B cell (primary cell): ENCODE results near the gene PRORP. TPM values are rescaled to one million over a fixed set of nuclear protein-coding genes. Genes with fewer than 3 reads are reported as not detected.

Experiments
- ATAC-seq: fragments of 200-7000 bp; cut with Tn5 transposase; one replicate; pipeline ENCODE4 v1.10.0; 2021; ENCODE audit warnings: low read depth, mild to moderate bottlenecking, moderate number of reproducible peaks, moderate library complexity
- CTCF ChIA-PET: fragments of 350-600 bp; sonication (Branson Sonifier 250); formaldehyde crosslinking; loops from one replicate; lab custom pipeline; 2021; ENCODE audit warnings: antibody characterized with exemption, inconsistent platforms; lab: Charles Lee
- POLR2A ChIA-PET: fragments of 350-600 bp; sonication (Branson Sonifier 250); formaldehyde crosslinking; loops from one replicate; lab custom pipeline; 2021; ENCODE audit warnings: antibody characterized with exemption; lab: Charles Lee
- DNase-seq: peaks from one replicate; pipeline ENCODE4 v3.0.0; 2013
- H2AFZ ChIP-seq: 2 replicates; pipeline ENCODE4 v1.6.1; 2012; ENCODE audit warnings: mild to moderate bottlenecking, low read depth, low read length; ENCODE audit not compliant: insufficient read depth, poor library complexity, severe bottlenecking
- H3K27ac ChIP-seq, 2 donors: 1 replicate in 1 of 2; 2 replicates in 1 of 2; pipeline ENCODE4 v1.5.1; 2012 to 2013; ENCODE audit warnings: low read length in 2 of 2, mild to moderate bottlenecking in 2 of 2, moderate library complexity in 1 of 2
- H3K27me3 ChIP-seq, 4 experiments: fragments of 200-600 bp in 1 of 4; sonication (generic) in 1 of 4; replicated peaks in 1 of 4; 1 replicate in 2 of 4; 2 replicates in 2 of 4; pipeline versions ENCODE4 v1.6.1 to v1.7.0; 2013 to 2016; ENCODE audit warnings: low read length in 3 of 4, mild to moderate bottlenecking in 2 of 4, mixed read lengths in 1 of 4, moderate library complexity in 1 of 4; ENCODE audit not compliant: insufficient read depth in 4 of 4, control insufficient read depth in 3 of 4; ENCODE audit errors: control extremely low read depth in 1 of 4
- H3K36me3 ChIP-seq, 2 experiments: replicated peaks in 1 of 2; 1 replicate in 1 of 2; 2 replicates in 1 of 2; pipeline versions ENCODE4 v1.6.1 to v1.7.1; 2013; ENCODE audit warnings: low read length in 1 of 2; ENCODE audit not compliant: insufficient read depth in 2 of 2, control insufficient read depth in 1 of 2; ENCODE audit errors: control extremely low read depth in 1 of 2, extremely low read depth in 1 of 2
- H3K4me1 ChIP-seq, 2 donors: fragments of 200-600 bp in 1 of 2; sonication (generic) in 1 of 2; 1 replicate in 1 of 2; 2 replicates in 1 of 2; pipeline versions ENCODE4 v1.5.1 to v1.6.1; 2013 to 2017; ENCODE audit warnings: low read length in 2 of 2; ENCODE audit not compliant: control insufficient read depth in 2 of 2, insufficient read depth in 2 of 2
- H3K4me2 ChIP-seq: replicated peaks from 2 replicates; pipeline ENCODE3; 2012; ENCODE audit warnings: mild to moderate bottlenecking, low read depth, low read length; ENCODE audit not compliant: poor library complexity, severe bottlenecking
- H3K4me3 ChIP-seq, 5 experiments: fragments of 200-600 bp in 1 of 5; sonication (generic) in 1 of 5; 1 replicate in 3 of 5; 2 replicates in 2 of 5; pipeline versions ENCODE4 v1.5.1 to v1.7.0; 2011 to 2016; ENCODE audit warnings: low read length in 4 of 5, mild to moderate bottlenecking in 4 of 5, low read depth in 2 of 5, control low read depth in 1 of 5, moderate library complexity in 1 of 5; ENCODE audit not compliant: insufficient read depth in 1 of 5; ENCODE audit errors: control extremely low read depth in 1 of 5, extremely low read depth in 1 of 5
- H3K79me2 ChIP-seq: fragments of 200-600 bp; sonication (generic); one replicate; pipeline ENCODE4 v1.6.0; 2016; ENCODE audit warnings: low read length; ENCODE audit not compliant: control insufficient read depth, insufficient read depth
- H3K9ac ChIP-seq: fragments of 200-600 bp; sonication (generic); 2 replicates; pipeline ENCODE4 v1.6.1; 2017; ENCODE audit warnings: mild to moderate bottlenecking, low read length, moderate library complexity
- H3K9me3 ChIP-seq, 3 donors: one replicate each; pipeline versions ENCODE4 v1.6.1 to v1.7.1; 2013; ENCODE audit warnings: low read length in 2 of 3; ENCODE audit not compliant: control insufficient read depth in 2 of 3, insufficient read depth in 1 of 3; ENCODE audit errors: control extremely low read depth in 1 of 3
- H4K20me1 ChIP-seq: 2 replicates; pipeline ENCODE4 v1.6.0; 2012; ENCODE audit warnings: mild to moderate bottlenecking, low read length; ENCODE audit not compliant: insufficient read depth, control insufficient read depth, poor library complexity, severe bottlenecking
- H3K27ac Mint-ChIP-seq: one replicate; pipeline ENCODE4 v1.8.0; 2021; ENCODE audit warnings: mixed read lengths
- H3K27me3 Mint-ChIP-seq: one replicate; pipeline ENCODE4 v1.8.0; 2021; ENCODE audit warnings: mixed read lengths
- H3K4me1 Mint-ChIP-seq: one replicate; pipeline ENCODE4 v1.8.0; 2021; ENCODE audit warnings: mixed read lengths
- H3K4me3 Mint-ChIP-seq: one replicate; pipeline ENCODE4 v1.8.0; 2021; ENCODE audit warnings: mixed read lengths
- H3K9me3 Mint-ChIP-seq: one replicate; pipeline ENCODE4 v1.8.0; 2022; ENCODE audit warnings: mixed read lengths; ENCODE audit not compliant: insufficient read depth
- CTCF ChIP-seq: fragments of 200-600 bp; IDR thresholded peaks from one replicate; pipeline ENCODE4 v1.8.0; 2022; ENCODE audit warnings: antibody characterized with exemption, mild to moderate bottlenecking
- EZH2 ChIP-seq: IDR thresholded peaks from 2 replicates; pipeline ENCODE4 v1.6.1; 2012; ENCODE audit warnings: borderline replicate concordance, low read depth, mild to moderate bottlenecking, moderate library complexity, low read length; ENCODE audit not compliant: insufficient read depth, poor library complexity, severe bottlenecking
- WGBS: methylation state at CpG from one replicate; pipeline ENCODE4 v1.1.5; 2013; ENCODE audit warnings: missing lambda C conversion rate; ENCODE audit not compliant: insufficient coverage; 5-methylcytosine and 5-hydroxymethylcytosine counted together
- intact Hi-C: fragments of 100-400 bp; cut with micrococcal nuclease; formaldehyde crosslinking; loops from one replicate; pipeline ENCODE4 v1.10.0; 2022
- polyA plus RNA-seq: library from polyadenylated mRNA; depleted of rRNA; stranded (reverse); fragments of >200 nt; gene quantifications from 2 replicates; pipeline ENCODE4 v1.2.3, GENCODE V29; 2012
- total RNA-seq, 2 donors: library from RNA; stranded (reverse); fragments of 120-200 nt in 1 of 2; gene quantifications; 1 replicate in 1 of 2; 2 replicates in 1 of 2; pipeline versions ENCODE4 v1.2.3 to v1.2.4, GENCODE V29; 2013 to 2022

The PRORP gene
- total and polyA plus RNA-seq, 2 donors (not counting 1 experiment from before 2014, with no cell fraction given): 15.0 to 16.4 TPM

- Histone ChIP-seq H3K27ac (no peak overlapping the region), H3K79me2 (no peaks in the 10 kb centered on the region), H3K9ac (no peak overlapping the region), H3K36me3 (peaks cover 2 to 24% of the 10 kb centered on the region in 2 experiments), H3K4me2 (no peak overlapping the region), H3K4me1 (no peaks in the 10 kb centered on the region), H3K27me3 (no peaks in the 10 kb centered on the region), H2AFZ (no peak overlapping the region), H3K9me3 (peaks cover 0 to 4% (median 4%) of the 10 kb centered on the region in 3 donors), H4K20me1 (no peaks in the 10 kb centered on the region), H3K4me3 (no peak overlapping the region)
- intact Hi-C loops: no loop called here
- DNase-seq (no peak), ATAC-seq (no peak)
- no CpG with 5 or more reads among the region's 3 CpGs for WGBS
- POLR2A ChIA-PET: no interaction called here
- Mint-ChIP-seq H3K4me3 (no peak overlapping the region), H3K4me1 (no peaks in the 10 kb centered on the region), H3K27me3 (no peaks in the 10 kb centered on the region), H3K9me3 (no peaks in the 10 kb centered on the region), H3K27ac (no peak overlapping the region)
- TF ChIP-seq EZH2 (no peak), CTCF (no peak)
- CTCF ChIA-PET: interaction anchor here (1.6 kb wide), 1 partner anchor 27 kb away, joined by 4 read pairs; no protein-coding TSS in a partner anchor
Observed at GRCh38 chr14:35167496-35167895, 45.1 kb downstream of the PRORP start.

Other genes with a start within 250 kb of the PRORP start
- 36.8 and 41.7 TPM in 2 replicates for gene BAZ1A, start 247.2 kb upstream of the PRORP start, total RNA-seq
- gene BAZ1A, start 247.2 kb upstream of the PRORP start, polyA plus RNA-seq: 18.8 and 26.4 TPM in 2 replicates
- 54.9 and 59.5 TPM in 2 replicates for gene SRP54, start 139.6 kb upstream of the PRORP start, total RNA-seq
- gene SRP54, start 139.6 kb upstream of the PRORP start, polyA plus RNA-seq: 18.4 and 31.4 TPM in 2 replicates
- 32.1 and 39.4 TPM in 2 replicates for gene FAM177A1, start 76.3 kb upstream of the PRORP start, total RNA-seq
- 14.3 and 22.1 TPM in 2 replicates for gene FAM177A1, start 76.3 kb upstream of the PRORP start, polyA plus RNA-seq
- 40.8 and 41.7 TPM in 2 replicates for gene PPP2R3C, start 562 bp upstream of the PRORP start, total RNA-seq
- gene PPP2R3C, start 562 bp upstream of the PRORP start, polyA plus RNA-seq: 13.5 and 16.4 TPM in 2 replicates
- gene PSMA6, start 169.8 kb downstream of the PRORP start, total RNA-seq: 70.6 and 86.8 TPM in 2 replicates
- gene PSMA6, start 169.8 kb downstream of the PRORP start, polyA plus RNA-seq: 47.0 and 59.0 TPM in 2 replicates